Skeletal muscle tissue (tissue), 4 donors: ENCODE measurements around the gene ZBTB9. TPM values are rescaled to one million over a fixed set of nuclear protein-coding genes. Genes with fewer than 3 reads are reported as not detected.

ENCODE experiments used
- H3K27ac ChIP-seq: one replicate; pipeline ENCODE4 v1.7.0; 2013; ENCODE audit warnings: mild to moderate bottlenecking, low read depth, low read length, inconsistent platforms
- H3K27me3 ChIP-seq, 3 donors: one replicate each; pipeline ENCODE4 v1.7.0; 2013; ENCODE audit warnings: low read length in 3 of 3; ENCODE audit not compliant: control insufficient read depth in 3 of 3, insufficient read depth in 3 of 3
- H3K36me3 ChIP-seq, 3 donors: one replicate each; pipeline ENCODE4 v1.7.0; 2013; ENCODE audit warnings: low read length in 3 of 3; ENCODE audit not compliant: control insufficient read depth in 3 of 3, insufficient read depth in 3 of 3
- H3K4me1 ChIP-seq, 3 donors: one replicate each; pipeline ENCODE4 v1.7.0; 2013; ENCODE audit warnings: low read length in 3 of 3, mild to moderate bottlenecking in 3 of 3; ENCODE audit not compliant: control insufficient read depth in 3 of 3, insufficient read depth in 3 of 3
- H3K4me3 ChIP-seq, 3 donors: one replicate each; pipeline ENCODE4 v1.7.0; 2013; ENCODE audit warnings: low read length in 3 of 3
- H3K9ac ChIP-seq, 3 donors: one replicate each; pipeline ENCODE4 v1.7.0; 2013; ENCODE audit warnings: low read length in 3 of 3, mild to moderate bottlenecking in 3 of 3, moderate library complexity in 2 of 3, low read depth in 1 of 3
- H3K9me3 ChIP-seq, 3 donors: one replicate each; pipeline ENCODE4 v1.7.0; 2013; ENCODE audit warnings: low read length in 3 of 3; ENCODE audit not compliant: control insufficient read depth in 3 of 3
- total RNA-seq: library from RNA; depleted of rRNA; stranded (reverse); fragments of >200 nt; gene quantifications from one replicate; pipeline ENCODE4 v1.2.3, GENCODE V29; 2014
- donor health status: Osteomylitis.

ZBTB9 gene
- total RNA-seq, 1 donor from 2014 or later = 11.0 TPM

DNA sequence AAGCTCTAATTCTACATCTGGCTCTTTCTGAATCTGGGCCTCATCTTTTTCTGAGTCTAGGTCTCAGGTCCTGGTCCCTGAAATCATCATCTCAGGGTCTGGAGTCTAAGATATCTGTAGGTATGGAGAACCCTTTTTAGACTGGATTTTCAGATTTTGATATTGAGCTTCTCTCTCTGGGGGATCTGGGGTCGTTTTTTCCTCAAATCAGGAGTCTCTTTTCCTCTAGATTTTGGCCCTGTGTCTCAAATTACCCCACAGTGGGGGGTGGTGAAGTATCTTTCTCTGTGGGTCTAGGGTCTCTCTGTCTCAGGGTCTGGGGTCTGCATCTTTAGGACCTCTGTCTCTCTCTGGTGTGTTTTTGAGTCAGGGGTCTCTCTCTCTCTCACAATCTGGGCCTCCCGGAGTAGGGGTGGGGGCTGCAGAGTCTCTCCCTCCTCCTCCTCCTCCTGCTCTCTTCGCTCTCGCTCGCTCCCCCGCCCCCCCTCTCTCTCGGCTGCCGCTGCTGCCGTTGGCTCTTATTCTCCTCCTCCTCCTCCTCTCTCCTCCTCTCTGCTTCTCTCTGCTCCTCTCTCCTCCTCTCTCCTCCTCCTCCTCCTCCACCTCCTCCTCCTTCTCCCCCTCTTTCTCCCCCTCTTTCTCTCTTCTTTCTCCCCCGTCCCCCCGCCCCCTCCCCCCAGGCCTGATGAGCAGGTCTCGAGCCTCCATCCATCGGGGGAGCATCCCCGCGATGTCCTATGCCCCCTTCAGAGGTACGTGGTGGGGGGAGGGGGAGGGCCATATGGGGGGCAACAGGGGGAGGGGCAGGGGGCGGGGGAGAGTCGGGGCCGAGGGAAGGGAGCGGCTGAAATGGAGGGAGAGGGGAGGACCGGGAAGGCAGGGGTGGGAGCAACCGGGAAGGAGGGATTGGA lies 34.5 kb upstream of the ZBTB9 start, which contains the start of gene SYNGAP1:
Gene SYNGAP1, plus strand, starts transcription at position 486 of the 911 bp plus-strand sequence. Its CDS starts 200 bp downstream, at position 686.
- Histone ChIP-seq H3K27me3 (peaks cover 0 to 15% (median 0%) of the 10 kb centered on the region in 3 donors), H3K4me3 (peak within 1 kb of the TSS in 2 of 3 donors; percentile 48 to 89), H3K4me1 (peaks cover 34 to 40% (median 38%) of the 10 kb centered on the region in 3 donors), H3K36me3 (peaks cover 15 to 20% (median 16%) of the 10 kb centered on the region in 3 donors), H3K9ac (peak within 1 kb of the TSS in 1 of 3 donors; percentile 89), H3K27ac (peak within 1 kb of the TSS; percentile 92), H3K9me3 (no peaks in the 10 kb centered on the region)

DNA sequence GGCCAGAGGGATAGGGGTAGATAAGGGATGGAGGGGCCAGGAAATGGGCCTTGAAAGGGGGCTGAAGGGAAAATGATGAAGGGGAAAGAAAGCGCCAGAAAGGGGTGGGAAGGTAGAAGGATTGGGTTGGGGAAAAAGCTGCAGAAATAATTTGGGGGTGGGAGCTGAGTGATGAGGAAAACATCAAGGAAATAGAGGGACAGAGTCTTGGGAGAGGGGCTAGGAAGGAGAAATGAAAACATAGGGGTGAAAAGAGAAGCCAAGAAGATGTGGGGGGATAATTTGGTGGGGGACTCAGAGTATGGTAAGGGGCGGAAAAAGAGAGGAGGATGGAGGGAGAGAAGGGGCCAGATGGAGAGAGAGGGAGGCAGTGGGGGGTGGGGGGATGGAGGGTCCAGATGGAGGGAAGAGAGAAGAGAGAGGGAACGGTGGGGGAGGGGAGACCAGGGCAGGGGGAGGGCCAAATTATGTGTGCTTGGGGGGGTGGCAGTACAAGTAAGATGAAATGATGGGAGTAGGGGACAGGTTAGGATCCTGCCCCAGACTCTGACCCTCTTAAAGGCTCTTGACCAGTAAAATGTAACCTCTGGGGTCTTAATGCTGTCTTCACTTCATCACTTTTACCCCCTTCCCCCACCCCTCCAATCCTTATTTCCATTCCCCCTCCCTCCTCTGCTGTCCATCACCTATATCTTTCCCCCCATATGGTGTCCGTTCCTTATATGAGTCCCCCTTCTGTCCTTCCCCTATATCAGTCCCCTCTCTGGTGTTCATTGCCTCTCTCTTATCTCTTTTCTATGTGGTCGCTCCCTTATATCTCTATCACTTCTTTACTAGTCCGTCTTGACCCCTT lies 33.7 kb upstream of the ZBTB9 start:
- peaks cover 40 to 43% (median 42%) of the 10 kb centered on the region in 3 donors for H3K4me1 ChIP-seq
- H3K27ac ChIP-seq = no peak overlapping the region
- peaks cover 0 to 19% (median 0%) of the 10 kb centered on the region in 3 donors for H3K27me3 ChIP-seq
- H3K9me3 ChIP-seq = no peaks in the 10 kb centered on the region
- H3K4me3 ChIP-seq = peak overlapping the region in 1 of 3 donors; percentile 9
- H3K9ac ChIP-seq = no peak overlapping the region
- H3K36me3 ChIP-seq = peaks cover 7 to 11% (median 9%) of the 10 kb centered on the region in 3 donors

DNA sequence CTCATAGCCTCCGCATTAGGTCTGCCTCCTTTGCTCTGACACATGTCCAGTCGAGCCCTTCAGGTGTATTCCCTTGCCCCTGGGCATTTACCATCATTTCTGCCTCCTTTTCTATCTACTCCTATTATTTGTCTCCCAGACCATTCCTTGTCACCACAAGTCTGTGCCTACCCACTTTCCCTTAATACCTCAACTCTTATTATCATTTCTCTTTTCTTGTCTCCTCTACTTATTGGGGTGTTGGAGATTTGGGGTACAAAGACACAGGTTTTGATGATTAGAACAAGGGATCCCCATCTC lies 33.1 kb upstream of the ZBTB9 start:
- H3K4me1 ChIP-seq = peaks cover 36 to 39% (median 38%) of the 10 kb centered on the region in 3 donors
- H3K9ac ChIP-seq = no peak overlapping the region
- H3K27me3 ChIP-seq = peaks cover 0 to 19% (median 0%) of the 10 kb centered on the region in 3 donors
- peaks cover 3 to 6% (median 5%) of the 10 kb centered on the region in 3 donors for H3K36me3 ChIP-seq
- H3K9me3 ChIP-seq = no peaks in the 10 kb centered on the region
- no peak overlapping the region for H3K4me3 ChIP-seq
- H3K27ac ChIP-seq = no peak overlapping the region

DNA sequence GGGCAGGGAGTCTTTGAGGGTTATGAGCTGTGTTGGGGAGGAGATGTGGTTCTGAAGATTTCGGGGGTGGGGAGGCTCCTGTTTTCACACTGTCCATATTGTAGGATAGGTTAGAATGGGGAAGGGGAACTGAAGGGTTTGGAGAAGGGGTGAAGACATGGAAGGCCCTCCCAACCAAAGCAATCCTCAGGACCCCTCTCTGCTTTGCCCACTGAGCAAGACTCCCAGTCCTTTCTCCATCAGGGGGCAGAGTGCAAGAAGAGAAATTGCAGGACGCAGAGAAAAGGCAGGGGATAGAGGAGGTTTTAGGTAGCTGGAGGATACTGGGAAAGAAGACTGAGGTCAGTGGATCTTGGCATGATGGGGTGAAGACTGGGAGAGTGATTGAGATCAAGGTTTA lies 30.6 kb upstream of the ZBTB9 start:
- Histone ChIP-seq H3K36me3 (no peaks in the 10 kb centered on the region), H3K4me3 (no peak overlapping the region), H3K27ac (no peak overlapping the region), H3K9me3 (no peaks in the 10 kb centered on the region), H3K9ac (peak overlapping the region in 1 of 3 donors; percentile 8), H3K27me3 (peaks cover 0 to 24% (median 0%) of the 10 kb centered on the region in 3 donors), H3K4me1 (peaks cover 30 to 32% (median 31%) of the 10 kb centered on the region in 3 donors)

DNA sequence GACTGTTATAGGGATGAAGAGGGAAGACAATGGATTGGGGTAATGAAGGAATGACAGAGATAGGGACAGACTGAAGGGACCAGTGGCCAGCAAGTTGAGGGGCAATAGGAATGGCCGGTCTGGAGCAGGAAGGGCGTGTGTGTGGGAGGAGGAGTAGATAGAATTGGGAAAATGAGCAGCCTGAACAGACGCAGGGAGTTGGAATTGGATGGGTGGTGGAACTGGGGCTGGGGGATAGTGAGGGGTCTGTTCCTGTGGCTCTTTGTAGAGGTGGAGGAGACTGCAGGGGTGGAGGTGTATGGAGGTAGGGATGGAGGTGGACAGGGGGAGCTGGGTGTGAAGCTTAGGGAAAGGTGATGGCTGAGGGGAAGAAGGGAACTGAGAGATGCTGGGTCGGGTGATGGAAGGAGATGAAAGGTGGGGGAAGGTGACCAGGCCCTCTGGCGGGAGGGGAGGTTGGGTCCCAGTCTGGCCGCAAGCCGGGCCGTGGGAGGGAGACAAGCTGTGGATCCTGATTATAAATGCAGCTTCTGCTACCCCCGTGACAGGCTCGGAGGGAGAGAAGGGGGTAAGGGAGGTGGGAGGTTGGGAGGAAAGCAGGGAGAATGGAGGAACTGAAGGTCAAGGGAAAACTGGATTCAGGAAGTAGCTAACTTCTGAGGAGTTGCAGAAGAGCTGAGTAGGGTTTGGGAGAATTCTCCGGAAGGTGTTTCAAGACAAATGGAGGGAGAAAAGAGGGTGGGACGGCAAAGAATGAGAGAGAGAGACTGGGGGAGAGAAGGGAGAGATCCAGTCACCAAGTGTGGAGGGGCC lies 29.3 kb upstream of the ZBTB9 start:
- Histone ChIP-seq H3K27ac (peak overlapping the region; percentile 80), H3K36me3 (no peaks in the 10 kb centered on the region), H3K9ac (peak overlapping the region; percentile 68 to 86 (median 83)), H3K27me3 (peaks cover 0 to 24% (median 0%) of the 10 kb centered on the region in 3 donors), H3K9me3 (no peaks in the 10 kb centered on the region), H3K4me1 (peaks cover 28 to 35% (median 33%) of the 10 kb centered on the region in 3 donors), H3K4me3 (peak overlapping the region; percentile 66 to 79 (median 78))

DNA sequence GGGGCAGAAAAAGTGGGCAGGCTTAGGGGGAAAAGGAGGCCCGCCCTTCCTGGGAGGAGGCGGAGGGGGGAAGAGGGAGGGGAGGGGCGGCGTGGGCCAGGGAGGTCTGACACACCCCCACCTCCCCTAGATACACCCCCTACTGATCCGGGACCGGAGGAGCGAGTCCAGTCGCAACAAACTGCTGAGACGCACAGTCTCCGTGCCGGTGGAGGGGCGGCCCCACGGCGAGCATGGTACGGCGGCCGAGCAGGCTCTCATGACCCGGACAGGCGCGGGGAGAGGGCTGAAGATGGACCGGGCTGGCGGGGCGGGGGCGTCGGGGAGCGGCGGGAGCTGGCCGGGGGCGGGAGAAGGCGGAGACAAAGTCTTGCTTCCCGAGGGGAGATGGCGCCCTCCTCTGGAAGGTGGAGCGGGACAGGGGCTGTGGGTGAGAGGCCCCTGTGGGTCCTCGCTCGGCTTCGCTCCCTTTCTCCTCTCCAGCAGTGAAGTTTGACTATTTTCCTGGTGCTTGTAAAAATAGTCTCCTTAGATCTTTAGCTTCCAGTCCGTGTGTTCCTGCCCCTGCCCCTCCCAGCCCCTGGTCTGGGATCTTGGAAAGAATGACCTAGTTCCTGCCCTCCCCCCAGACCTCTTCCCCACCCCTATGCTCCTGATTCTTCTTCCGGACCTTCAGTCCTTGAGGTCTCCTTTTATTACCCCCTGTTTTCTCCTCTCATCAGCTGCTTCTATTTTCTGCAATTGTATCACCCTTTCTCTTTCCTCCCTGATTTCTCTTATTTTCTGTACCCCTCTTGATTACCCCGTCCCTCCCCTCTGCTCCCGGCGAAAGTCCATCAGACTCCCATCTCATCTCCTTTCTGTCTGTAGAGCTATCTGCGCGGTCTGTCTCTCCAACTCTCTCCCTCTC lies 28.5 kb upstream of the ZBTB9 start:
- Histone ChIP-seq H3K4me3 (peak overlapping the region; percentile 66 to 79 (median 78)), H3K27me3 (peaks cover 0 to 24% (median 0%) of the 10 kb centered on the region in 3 donors), H3K27ac (peak overlapping the region; percentile 80), H3K9me3 (no peaks in the 10 kb centered on the region), H3K9ac (peak overlapping the region; percentile 68 to 86 (median 83)), H3K36me3 (no peaks in the 10 kb centered on the region), H3K4me1 (peaks cover 33 to 37% (median 35%) of the 10 kb centered on the region in 3 donors)

DNA sequence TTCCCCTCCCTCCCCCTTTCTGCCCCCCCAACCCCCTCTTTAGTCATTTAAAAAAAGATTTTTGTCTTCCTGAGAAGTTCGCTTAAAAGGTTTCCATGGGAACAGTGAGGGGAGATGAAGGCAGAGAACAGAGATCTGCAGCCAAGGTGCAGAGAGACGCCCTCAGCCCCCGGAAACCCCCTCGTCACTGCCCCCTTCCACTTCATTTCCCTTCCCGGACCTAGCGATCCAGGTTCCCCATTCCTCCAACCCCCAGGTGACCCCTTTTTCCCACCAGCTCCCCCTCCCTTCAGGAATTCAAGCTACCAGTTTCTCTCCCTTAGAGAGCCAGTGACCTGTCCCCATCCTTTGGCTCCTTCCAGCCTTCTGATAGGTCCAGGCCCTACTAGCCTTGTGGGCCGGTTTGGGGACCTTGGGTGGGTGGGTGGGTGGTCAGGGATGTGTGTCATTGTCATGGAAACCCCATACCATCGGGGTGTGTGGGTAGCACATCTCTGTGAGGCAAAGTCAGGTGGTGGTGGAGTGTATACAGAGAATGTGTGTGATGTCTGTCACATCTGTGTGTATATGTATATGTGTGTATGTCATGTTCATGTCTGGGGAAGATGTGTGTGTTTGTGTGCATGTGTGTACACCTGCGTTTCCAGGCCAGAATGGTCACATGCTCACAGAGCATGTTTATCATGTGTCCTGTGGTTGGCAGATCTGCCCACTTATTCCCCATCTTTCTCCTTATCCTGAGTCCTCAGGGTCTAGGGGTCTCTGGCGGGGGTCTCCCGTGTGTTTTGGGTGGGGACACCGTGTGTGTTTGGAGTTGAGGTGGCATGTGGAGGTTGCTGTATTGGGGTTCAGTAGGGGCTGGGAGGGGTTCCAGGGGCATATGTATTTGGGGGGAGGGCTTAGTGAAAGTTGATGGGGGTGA lies 27.5 kb upstream of the ZBTB9 start:
- H3K36me3 ChIP-seq = no peaks in the 10 kb centered on the region
- peaks cover 35 to 37% (median 37%) of the 10 kb centered on the region in 3 donors for H3K4me1 ChIP-seq
- peak overlapping the region in 2 of 3 donors; percentile 45 to 75 for H3K9ac ChIP-seq

More for the DNA sequence above, 27.5 kb upstream of the ZBTB9 start:
- Histone ChIP-seq H3K27me3 (peaks cover 0 to 24% (median 0%) of the 10 kb centered on the region in 3 donors), H3K9me3 (no peaks in the 10 kb centered on the region), H3K4me3 (peak overlapping the region; percentile 68 to 78 (median 78)), H3K27ac (peak overlapping the region; percentile 80)
